Cardiac muscle cell (in vitro differentiated cells and primary cell): Measurements from ENCODE around the gene ANO6. TPM values are rescaled to one million over a fixed set of nuclear protein-coding genes. Genes with fewer than 3 reads are reported as not detected.
A peak's percentile ranks its signal among the peaks of the same experiment; 100 is the strongest.

Source experiments
- DNase-seq, 2 donors: peaks; one replicate each; pipeline versions ENCODE4 v3.0.0 to v3.0.0-alpha.2; 2010 to 2017; ENCODE audit warnings: low read depth in 1 of 2, low spot score in 1 of 2
- H3K27ac ChIP-seq: fragments of 200-600 bp; sonication (generic); 2 replicates; pipeline ENCODE4 v1.5.1; 2016
- H3K27me3 ChIP-seq: fragments of 200-600 bp; sonication (generic); 2 replicates; pipeline ENCODE4 v1.6.0; 2016; ENCODE audit warnings: control low read depth
- H3K36me3 ChIP-seq: fragments of 200-600 bp; sonication (generic); 2 replicates; pipeline ENCODE4 v1.5.1; 2016; ENCODE audit warnings: control low read depth
- H3K4me1 ChIP-seq: fragments of 200-600 bp; sonication (generic); 2 replicates; pipeline ENCODE4 v1.8.1; 2017; ENCODE audit warnings: low read depth, mild to moderate bottlenecking, mixed run types
- H3K4me3 ChIP-seq: fragments of 200-600 bp; sonication (generic); 2 replicates; pipeline ENCODE4 v1.5.1; 2016; ENCODE audit warnings: mild to moderate bottlenecking
- H3K9me3 ChIP-seq: fragments of 200-600 bp; sonication (generic); 2 replicates; pipeline ENCODE4 v1.5.1; 2017; ENCODE audit warnings: low read depth, mild to moderate bottlenecking, control low read depth
- CTCF ChIP-seq: IDR thresholded peaks from 2 replicates; pipeline ENCODE4 v1.5.1; 2012; ENCODE audit warnings: low read depth, mild to moderate bottlenecking, low read length
- polyA plus RNA-seq: library from polyadenylated mRNA; unstranded; fragments of >200 nt; fragmentation: Nextera tagmentation; extraction: Ambion mirVana; gene quantifications from 2 replicates; pipeline ENCODE4 v1.2.1, GENCODE V29; 2016
- total RNA-seq: library from RNA; depleted of rRNA; stranded (reverse); fragments of >200 nt; gene quantifications from 2 replicates; pipeline ENCODE4 v1.2.3, GENCODE V29; 2016

The ANO6 gene
- total and polyA plus RNA-seq, 2 experiments from 2014 or later: 36.0 to 50.8 TPM

- Histone ChIP-seq H3K27ac (peak overlapping the region; percentile 99), H3K4me1 (peaks cover 43% of the 10 kb centered on the region), H3K36me3 (no peaks in the 10 kb centered on the region), H3K9me3 (no peaks in the 10 kb centered on the region), H3K4me3 (no peak overlapping the region), H3K27me3 (no peaks in the 10 kb centered on the region)
- no peak for DNase-seq
- no peak for TF ChIP-seq CTCF
These were observed 121.9 kb downstream of the ANO6 start for GRCh38 chr12:45337835-45338234.

- Histone ChIP-seq H3K27ac (peak overlapping the region; percentile 99), H3K9me3 (no peaks in the 10 kb centered on the region)
- DNase-seq: peak in 1 of 2 donors; percentile 78
These were observed 122.4 kb downstream of the ANO6 start for GRCh38 chr12:45338272-45338671.

GRCh38 chr12:45339035-45339434 is 123.1 kb downstream of the ANO6 start:
- Histone ChIP-seq H3K36me3 (no peaks in the 10 kb centered on the region), H3K27me3 (no peaks in the 10 kb centered on the region), H3K4me1 (peaks cover 43% of the 10 kb centered on the region), H3K4me3 (no peak overlapping the region), H3K27ac (peak overlapping the region; percentile 99), H3K9me3 (no peaks in the 10 kb centered on the region)
- DNase-seq: no peak
- no peak for TF ChIP-seq CTCF

More at GRCh38 chr12:45338272-45338671, 122.4 kb downstream of the ANO6 start:
- no peaks in the 10 kb centered on the region for H3K36me3 ChIP-seq
- peaks cover 43% of the 10 kb centered on the region for H3K4me1 ChIP-seq
- no peak overlapping the region for H3K4me3 ChIP-seq
- TF ChIP-seq CTCF: no peak
- H3K27me3 ChIP-seq: no peaks in the 10 kb centered on the region

- Histone ChIP-seq H3K27ac (no peak overlapping the region), H3K27me3 (no peaks in the 10 kb centered on the region), H3K36me3 (no peaks in the 10 kb centered on the region), H3K4me3 (no peak overlapping the region), H3K4me1 (peaks cover 33% of the 10 kb centered on the region), H3K9me3 (no peaks in the 10 kb centered on the region)
- no peak for DNase-seq
- TF ChIP-seq CTCF: no peak
These were observed 126.3 kb downstream of the ANO6 start for GRCh38 chr12:45342171-45342570.

DNA sequence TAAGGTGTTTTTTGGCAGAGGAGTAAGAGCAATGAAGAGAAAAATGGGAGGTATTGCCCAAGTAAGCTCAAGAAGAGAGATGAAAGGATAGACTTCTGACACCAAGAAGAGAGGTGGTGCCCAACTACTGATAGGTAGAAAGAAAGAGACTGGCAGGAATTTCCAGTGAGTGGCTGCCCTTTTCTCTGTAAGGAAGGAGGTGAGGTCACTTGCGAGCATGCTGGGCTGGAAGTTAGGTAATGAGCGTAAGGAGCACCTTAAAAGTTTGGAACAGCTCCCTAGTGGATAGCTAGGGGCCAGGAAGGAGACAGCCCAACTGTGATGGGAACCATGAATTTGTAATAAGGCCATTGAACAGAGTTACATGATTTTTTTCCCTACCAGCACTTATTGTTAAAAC is 127.0 kb downstream of the ANO6 start:
- TF ChIP-seq CTCF: no peak
- no peak for DNase-seq
- H3K27me3 ChIP-seq: no peaks in the 10 kb centered on the region
- peaks cover 26% of the 10 kb centered on the region for H3K4me1 ChIP-seq
- no peak overlapping the region for H3K4me3 ChIP-seq
- no peaks in the 10 kb centered on the region for H3K9me3 ChIP-seq
- H3K27ac ChIP-seq: no peak overlapping the region
- H3K36me3 ChIP-seq: peaks cover 3% of the 10 kb centered on the region
